ENCODE measurements around the gene YARS2. TPM values are rescaled to one million over a fixed set of nuclear protein-coding genes. Genes with fewer than 3 reads are reported as not detected.

The YARS2 gene
- polyA plus RNA-seq: 10 to 100 TPM in 2 of 3 donors, 1 to 10 TPM in 1; 7.1 to 12.4 (median 11.1) TPM

GRCh38 chr12:32755654-32756475, at the start of gene YARS2:
TSS of gene YARS2 (minus strand) at chr12:32755897. CDS start at chr12:32755874, 23 bp downstream.
- no peak within 1 kb of the TSS for H3K27ac ChIP-seq (ENCODE audit: low read depth, low read length)
- 0% methylated on average over 39 of the region's 39 CpGs for WGBS, 3 donors

GRCh38 chr12:32804301-32804700, 48.6 kb upstream of the YARS2 start:
- no peak overlapping the region for H3K27ac ChIP-seq (ENCODE audit: low read depth, low read length)
- 86 to 88% (median 87%) methylated on average over 3 of the region's 3 CpGs for WGBS, 3 donors

GRCh38 chr12:32801269-32801980, 45.7 kb upstream of the YARS2 start:
- 84 to 89% (median 87%) methylated on average over 5 of the region's 5 CpGs for WGBS, 3 donors
- H3K27ac ChIP-seq (ENCODE audit: low read depth, low read length): no peak overlapping the region

DNA sequence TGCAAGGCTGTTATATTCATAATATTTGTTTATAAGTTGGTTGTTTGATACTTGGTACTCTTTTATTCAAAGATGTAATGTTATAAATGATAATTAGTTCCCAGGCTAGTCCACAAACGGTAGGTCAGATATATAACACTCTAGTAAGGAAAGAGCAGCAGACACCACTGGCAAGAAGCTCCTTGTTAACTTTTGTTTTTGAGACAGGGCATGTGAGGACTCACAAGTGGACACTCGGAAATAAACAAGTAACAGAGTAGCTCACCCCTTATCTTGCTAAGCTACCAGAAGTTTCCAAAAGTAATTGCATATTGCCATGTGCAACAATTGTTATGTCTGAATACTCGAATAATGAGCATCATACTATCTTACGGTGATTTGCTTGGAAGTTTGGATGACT, 38.6 kb upstream of the YARS2 start:
- H3K27ac ChIP-seq (ENCODE audit: low read depth, low read length): no peak overlapping the region
- 62 to 82% (median 71%) methylated on average over 4 of the region's 4 CpGs for WGBS, 3 donors

DNA sequence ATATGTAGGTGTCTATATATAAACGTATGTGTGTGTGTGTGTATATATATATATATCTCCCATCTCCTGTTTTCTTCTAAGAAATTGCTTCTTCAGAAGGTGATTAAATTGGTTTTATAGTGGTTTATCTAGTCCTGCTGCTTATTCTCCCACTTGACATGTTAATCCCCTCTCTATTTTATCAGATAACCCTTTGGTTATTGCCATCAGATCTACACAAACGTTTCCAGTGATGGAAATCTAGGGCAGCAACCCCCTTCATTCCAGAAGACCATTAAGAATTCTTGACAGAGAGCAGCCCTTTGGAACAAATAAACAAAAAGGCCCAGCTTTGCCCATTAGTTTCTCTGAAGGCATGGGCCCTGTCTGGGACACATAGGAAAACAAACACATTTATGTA, 34.2 kb upstream of the YARS2 start:
- H3K27ac ChIP-seq (ENCODE audit: low read depth, low read length): no peak overlapping the region
- WGBS, 3 donors: 45 to 57% (median 55%) methylated on average over 2 of the region's 2 CpGs

- H3K27ac ChIP-seq (ENCODE audit: low read depth, low read length): no peak overlapping the region
Observed at GRCh38 chr12:32789446-32789845, 33.7 kb upstream of the YARS2 start.

- no peak overlapping the region for H3K27ac ChIP-seq (ENCODE audit: low read depth, low read length)
- WGBS, 3 donors: 74 to 93% (median 85%) methylated on average over 4 of the region's 4 CpGs
Observed at GRCh38 chr12:32788405-32788804, 32.7 kb upstream of the YARS2 start.

GRCh38 chr12:32785557-32785956, 29.9 kb upstream of the YARS2 start:
- 86 to 94% (median 89%) methylated on average over 5 of the region's 5 CpGs for WGBS, 3 donors
- no peak overlapping the region for H3K27ac ChIP-seq (ENCODE audit: low read depth, low read length)

- H3K27ac ChIP-seq (ENCODE audit: low read depth, low read length): no peak overlapping the region
- 50 to 62% (median 54%) methylated on average over 3 of the region's 3 CpGs for WGBS, 3 donors
Observed at GRCh38 chr12:32783029-32783428, 27.3 kb upstream of the YARS2 start.

GRCh38 chr12:32780071-32780470, 24.4 kb upstream of the YARS2 start:
- H3K27ac ChIP-seq (ENCODE audit: low read depth, low read length): no peak overlapping the region

GRCh38 chr12:32777691-32778175, 22.0 kb upstream of the YARS2 start:
- H3K27ac ChIP-seq (ENCODE audit: low read depth, low read length): no peak overlapping the region
- 66 to 74% (median 71%) methylated on average over 6 of the region's 6 CpGs for WGBS, 3 donors

More at GRCh38 chr12:32780071-32780470, 24.4 kb upstream of the YARS2 start:
- 57 to 63% (median 58%) methylated on average over 1 of the region's 1 CpG for WGBS, 3 donors

- no peak overlapping the region for H3K27ac ChIP-seq (ENCODE audit: low read depth, low read length)
- WGBS, 3 donors: 52 to 73% (median 69%) methylated on average over 5 of the region's 5 CpGs
Observed at GRCh38 chr12:32777159-32777558, 21.5 kb upstream of the YARS2 start.

DNA sequence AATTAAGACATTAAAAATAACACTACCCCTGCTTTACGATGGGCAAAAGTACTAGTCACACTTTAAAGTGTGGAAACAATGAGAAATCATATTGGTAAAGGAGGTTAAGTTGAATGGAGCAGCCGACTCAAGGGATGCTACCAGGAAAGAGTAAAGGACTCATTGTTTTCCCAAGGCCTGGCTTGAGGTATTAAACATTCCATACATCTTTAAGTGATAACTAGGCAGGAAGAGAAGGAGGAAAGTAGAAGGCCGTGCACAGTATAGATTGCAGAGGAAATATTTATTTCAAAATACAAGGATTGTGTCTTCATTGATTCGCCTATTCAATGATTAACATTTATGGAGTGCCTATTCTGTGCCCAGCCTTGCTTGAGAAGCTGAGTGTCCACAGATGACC, 20.6 kb upstream of the YARS2 start:
- WGBS, 3 donors: 70 to 85% (median 82%) methylated on average over 4 of the region's 4 CpGs
- no peak overlapping the region for H3K27ac ChIP-seq (ENCODE audit: low read depth, low read length)

GRCh38 chr12:32773691-32774090, 18.0 kb upstream of the YARS2 start:
- H3K27ac ChIP-seq (ENCODE audit: low read depth, low read length): no peak overlapping the region
- 36 to 56% (median 42%) methylated on average over 6 of the region's 6 CpGs for WGBS, 3 donors

GRCh38 chr12:32770141-32770540, 14.4 kb upstream of the YARS2 start:
- no peak overlapping the region for H3K27ac ChIP-seq (ENCODE audit: low read depth, low read length)
- WGBS, 3 donors: 46 to 70% (median 52%) methylated on average over 1 of the region's 1 CpG

- no peak overlapping the region for H3K27ac ChIP-seq (ENCODE audit: low read depth, low read length)
- 56 to 70% (median 69%) methylated on average over 4 of the region's 4 CpGs for WGBS, 3 donors
Observed at GRCh38 chr12:32768518-32768917, 12.8 kb upstream of the YARS2 start.

DNA sequence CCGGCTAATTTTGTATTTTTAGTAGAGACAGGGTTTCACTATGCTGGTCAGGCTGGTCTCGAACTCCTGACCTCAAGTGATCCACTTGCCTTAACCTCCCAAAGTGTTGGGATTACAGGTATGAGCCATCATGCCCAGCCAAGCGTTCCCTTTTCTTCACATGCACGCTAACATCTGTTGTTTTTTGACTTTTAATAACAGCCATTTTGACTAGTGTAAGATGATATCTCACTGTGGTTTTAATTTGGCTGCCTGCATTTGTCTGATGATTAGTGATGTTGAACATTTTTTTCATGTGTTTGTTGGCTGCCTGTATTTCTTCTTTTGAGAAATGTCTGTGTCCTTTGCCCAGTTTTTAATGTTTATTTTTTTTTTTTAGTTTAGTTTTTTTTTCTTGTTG, 10.2 kb upstream of the YARS2 start:
- no peak overlapping the region for H3K27ac ChIP-seq (ENCODE audit: low read depth, low read length)
- WGBS, 3 donors: 69 to 78% (median 71%) methylated on average over 4 of the region's 4 CpGs

GRCh38 chr12:32761716-32762115, 6.0 kb upstream of the YARS2 start:
- WGBS, 3 donors: 32 to 61% (median 52%) methylated on average over 1 of the region's 1 CpG

GRCh38 chr12:32757157-32757556, 1.5 kb upstream of the YARS2 start:
- WGBS, 3 donors: 79 to 93% (median 89%) methylated on average over 3 of the region's 3 CpGs
- H3K27ac ChIP-seq (ENCODE audit: low read depth, low read length): no peak overlapping the region

More at GRCh38 chr12:32761716-32762115, 6.0 kb upstream of the YARS2 start:
- H3K27ac ChIP-seq (ENCODE audit: low read depth, low read length): no peak overlapping the region

Data from adipose tissue (tissue), 3 donors.